ENCODE data around the gene CEP78. TPM values are rescaled to one million over a fixed set of nuclear protein-coding genes. Genes with fewer than 3 reads are reported as not detected.

Gene CEP78
- total RNA-seq, 1 experiment from 2014 or later = 57.8 TPM

GRCh38 chr9:78324682-78325081, 88.8 kb downstream of the CEP78 start:
- H3K9ac ChIP-seq (ENCODE audit: extremely low read depth, insufficient read length, low read length) = no peak overlapping the region
- H4K8ac ChIP-seq (replicated peaks; ENCODE audit: insufficient read length, low read depth, low read length) = no peak overlapping the region
- no peak overlapping the region for H3K4me2 ChIP-seq (ENCODE audit: insufficient read depth, insufficient read length, low read length)
- H3K27me3 Mint-ChIP-seq (ENCODE audit: low read depth) = no peaks in the 10 kb centered on the region
- no peaks in the 10 kb centered on the region for H4K20me1 ChIP-seq (ENCODE audit: control insufficient read depth, insufficient read depth, insufficient read length)
- no peak overlapping the region for H3K18ac ChIP-seq (ENCODE audit: insufficient read length, low read depth, low read length)
- H2BK20ac ChIP-seq (ENCODE audit: low read depth, low read length, poor library complexity, severe bottlenecking) = no peak overlapping the region
- no peak for DNase-seq
- no peak overlapping the region for H2BK12ac ChIP-seq (ENCODE audit: insufficient read length, low read depth, low read length)
- H3K4me1 Mint-ChIP-seq = peaks cover 9 to 10% of the 10 kb centered on the region in 2 experiments
- H2AK5ac ChIP-seq (ENCODE audit: insufficient read length, low read length) = no peak overlapping the region
- H3K79me2 ChIP-seq (ENCODE audit: insufficient read depth, low read length) = peaks cover 3% of the 10 kb centered on the region; the same call in 1 of the 2 replicates
- H3K4ac ChIP-seq (ENCODE audit: low read depth, low read length) = no peak overlapping the region
- TF ChIP-seq, protein P1, sequence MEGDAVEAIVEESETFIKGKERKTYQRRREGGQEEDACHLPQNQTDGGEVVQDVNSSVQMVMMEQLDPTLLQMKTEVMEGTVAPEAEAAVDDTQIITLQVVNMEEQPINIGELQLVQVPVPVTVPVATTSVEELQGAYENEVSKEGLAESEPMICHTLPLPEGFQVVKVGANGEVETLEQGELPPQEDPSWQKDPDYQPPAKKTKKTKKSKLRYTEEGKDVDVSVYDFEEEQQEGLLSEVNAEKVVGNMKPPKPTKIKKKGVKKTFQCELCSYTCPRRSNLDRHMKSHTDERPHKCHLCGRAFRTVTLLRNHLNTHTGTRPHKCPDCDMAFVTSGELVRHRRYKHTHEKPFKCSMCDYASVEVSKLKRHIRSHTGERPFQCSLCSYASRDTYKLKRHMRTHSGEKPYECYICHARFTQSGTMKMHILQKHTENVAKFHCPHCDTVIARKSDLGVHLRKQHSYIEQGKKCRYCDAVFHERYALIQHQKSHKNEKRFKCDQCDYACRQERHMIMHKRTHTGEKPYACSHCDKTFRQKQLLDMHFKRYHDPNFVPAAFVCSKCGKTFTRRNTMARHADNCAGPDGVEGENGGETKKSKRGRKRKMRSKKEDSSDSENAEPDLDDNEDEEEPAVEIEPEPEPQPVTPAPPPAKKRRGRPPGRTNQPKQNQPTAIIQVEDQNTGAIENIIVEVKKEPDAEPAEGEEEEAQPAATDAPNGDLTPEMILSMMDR (conservative IDR thresholded peaks at IDR 0.05) = no peak
- no peak overlapping the region for H3K27ac ChIP-seq (ENCODE audit: insufficient read length, low read depth, low read length)
- 0 out of 7 replicates have a peak overlapping the region, but pooled peaks of 1 of the 3 experiments have one; percentile 49 for H3K27ac Mint-ChIP-seq
- no peak overlapping the region for H3K56ac ChIP-seq (ENCODE audit: insufficient read length, low read depth, low read length)
- no peak overlapping the region for H4K5ac ChIP-seq (ENCODE audit: insufficient read length, low read depth, low read length)
- H3K79me1 ChIP-seq (ENCODE audit: insufficient read depth, low read depth, low read length, poor library complexity, severe bottlenecking) = peaks cover 3% of the 10 kb centered on the region
- no peak overlapping the region for H4K91ac ChIP-seq (ENCODE audit: insufficient read length, low read depth, low read length)
- H3K14ac ChIP-seq (ENCODE audit: insufficient read depth, low read length) = no peak overlapping the region
- H3K23ac ChIP-seq (ENCODE audit: insufficient read length, low read depth, low read length) = no peak overlapping the region
- no peak overlapping the region for H2BK15ac ChIP-seq (ENCODE audit: low read depth, low read length)
- no peak overlapping the region for H2BK120ac ChIP-seq (ENCODE audit: low read depth, low read length, poor library complexity, severe bottlenecking)
- H2AFZ ChIP-seq (ENCODE audit: low read length) = no peak overlapping the region
- H2BK5ac ChIP-seq (ENCODE audit: insufficient read length, low read length) = no peak overlapping the region
- no peaks in the 10 kb centered on the region for H3K4me1 ChIP-seq (ENCODE audit: insufficient read depth, low read length)
- H3K9me3 Mint-ChIP-seq = peaks cover 0 to 8% of the 10 kb centered on the region in 2 experiments; a peak in 2 of 5 replicates
- H3K27me3 ChIP-seq (ENCODE audit: insufficient read depth, low read length) = no peaks in the 10 kb centered on the region
- peaks cover 89 to 99% (median 93%) of the 10 kb centered on the region in 3 experiments for H3K36me3 Mint-ChIP-seq (ENCODE audit: insufficient read depth in 1 of 3, low read depth in 3 of 3)
- no peak overlapping the region for H3K4me3 Mint-ChIP-seq
- WGBS (ENCODE audit: extremely low coverage, insufficient read length, low lambda C conversion rate) = no CpG with 5 or more reads among the region's 8 CpGs
- H3K23me2 ChIP-seq (ENCODE audit: insufficient read length, low read depth, low read length, poor library complexity, severe bottlenecking) = no peaks in the 10 kb centered on the region
- H3T11ph ChIP-seq (ENCODE audit: low read length) = no peak overlapping the region
- no peaks in the 10 kb centered on the region for H3K9me3 ChIP-seq (ENCODE audit: control insufficient read depth, low read depth, low read length)
